HCT116 (cell line): ENCODE results near the gene PCNT. TPM values are rescaled to one million over a fixed set of nuclear protein-coding genes. Genes with fewer than 3 reads are reported as not detected.
A peak's percentile ranks its signal among the peaks of the same experiment; 100 is the strongest.

ENCODE experiments used
- ATAC-seq: fragments of 200-7000 bp; cut with Tn5 transposase; 2 replicates; pipeline ENCODE4 v1.9.1; 2020; ENCODE audit warnings: mild to moderate bottlenecking, moderate library complexity
- BruUV-seq: library from RNA; stranded (reverse); fragments of 400-500 nt; replicated peaks from 2 replicates; lab custom pipeline; 2021; lab: Mats Ljungman, UMichigan
- CTCF ChIA-PET: fragments of 300-600 bp; sonication (Branson Sonifier 250); formaldehyde crosslinking; loops from one replicate; lab custom pipeline; 2021; ENCODE audit warnings: antibody characterized with exemption; lab: Charles Lee
- POLR2A ChIA-PET: fragments of 300-600, 350-600 bp; sonication (Branson Sonifier 250); formaldehyde crosslinking; loops from one replicate; lab custom pipeline; 2021; ENCODE audit warnings: antibody characterized with exemption; lab: Charles Lee
- RAD21 ChIA-PET, 2 experiments: fragments of 300-600 bp; sonication (Branson Sonifier 250); formaldehyde crosslinking; loops; one replicate each; lab custom pipeline; 2023; ENCODE audit warnings: low total read pairs in 2 of 2; ENCODE audit not compliant: uncharacterized antibody in 2 of 2, unreplicated experiment in 2 of 2, low non-redundant PET in 1 of 2; lab: Charles Lee
- DNase-seq: peaks from one replicate; pipeline ENCODE4 v3.0.0-alpha.2; 2010; ENCODE audit warnings: low read depth, low spot score
- H2AFZ ChIP-seq: fragments of 200-600 bp; shearing (Covaris generic), sonication (generic); 2 replicates; pipeline ENCODE4 v1.6.1; 2017; ENCODE audit warnings: low read depth, mixed run types, mixed read lengths, antibody characterized with exemption, low read length; ENCODE audit not compliant: poor library complexity, severe bottlenecking
- H3K27ac ChIP-seq: 2 replicates; pipeline ENCODE4 v1.5.1; 2012; ENCODE audit warnings: low read depth, low read length
- H3K27me3 ChIP-seq: fragments of 200-600 bp; sonication (generic); 2 replicates; pipeline ENCODE4 v1.6.1; 2016; ENCODE audit warnings: mixed run types, low read length, mixed read lengths; ENCODE audit not compliant: insufficient read depth
- H3K36me3 ChIP-seq, 2 experiments: fragments of 200-500 bp in 1 of 2; fragments of 200-600 bp in 1 of 2; sonication (Bioruptor generic) in 1 of 2; sonication (generic) in 1 of 2; 2 replicates each; pipeline versions ENCODE4 v1.5.1 to v1.6.1; 2014 to 2016; ENCODE audit warnings: low read length in 2 of 2, inconsistent platforms in 1 of 2, mixed read lengths in 1 of 2, mixed run types in 1 of 2; ENCODE audit not compliant: insufficient read depth in 2 of 2, control insufficient read depth in 1 of 2
- H3K4me1 ChIP-seq, 2 experiments: fragments of 200-600 bp in 1 of 2; sonication (generic) in 1 of 2; 2 replicates each; pipeline versions ENCODE4 v1.5.1 to v1.6.1; 2012 to 2017; ENCODE audit warnings: low read length in 2 of 2, inconsistent platforms in 1 of 2, mild to moderate bottlenecking in 1 of 2, mixed read lengths in 1 of 2, mixed run types in 1 of 2, moderate library complexity in 1 of 2; ENCODE audit not compliant: insufficient read depth in 2 of 2, control insufficient read depth in 1 of 2
- H3K4me2 ChIP-seq: fragments of 200-600 bp; sonication (generic); 2 replicates; pipeline ENCODE4 v1.6.1; 2017; ENCODE audit warnings: mixed run types, low read length, mixed read lengths
- H3K4me3 ChIP-seq, 2 experiments: fragments of 200-600 bp in 1 of 2; sonication (generic) in 1 of 2; replicated peaks in 1 of 2; 2 replicates each; pipeline ENCODE4 v1.5.1; 2011 to 2016; ENCODE audit warnings: low read length in 2 of 2, control low read depth in 1 of 2, low read depth in 1 of 2, mild to moderate bottlenecking in 1 of 2, mixed read lengths in 1 of 2, mixed run types in 1 of 2
- H3K79me2 ChIP-seq: fragments of 200-600 bp; sonication (generic); 2 replicates; pipeline ENCODE4 v1.6.1; 2017; ENCODE audit warnings: mild to moderate bottlenecking, mixed run types, low read length, moderate library complexity, mixed read lengths; ENCODE audit not compliant: insufficient read depth
- H3K9ac ChIP-seq: fragments of 200-600 bp; sonication (generic); 2 replicates; pipeline ENCODE4 v1.6.1; 2016; ENCODE audit warnings: low read length, mixed read lengths
- H3K9me2 ChIP-seq: fragments of 200-600 bp; sonication (generic), shearing (Covaris generic); 2 replicates; pipeline ENCODE4 v1.6.1; 2017; ENCODE audit warnings: mixed run types, mild to moderate bottlenecking, moderate library complexity; ENCODE audit not compliant: insufficient read depth
- H3K9me3 ChIP-seq, 2 experiments: fragments of 200-500 bp in 1 of 2; fragments of 200-600 bp in 1 of 2; sonication (Bioruptor generic) in 1 of 2; sonication (generic) in 1 of 2; 2 replicates each; pipeline ENCODE4 v1.6.1; 2014 to 2017; ENCODE audit warnings: low read length in 2 of 2, mixed read lengths in 2 of 2, inconsistent platforms in 1 of 2, low read depth in 1 of 2, mild to moderate bottlenecking in 1 of 2, mixed run types in 1 of 2, moderate library complexity in 1 of 2; ENCODE audit not compliant: control insufficient read depth in 1 of 2, insufficient read depth in 1 of 2
- H4K20me1 ChIP-seq: fragments of 200-600 bp; sonication (generic), shearing (Covaris generic); 2 replicates; pipeline ENCODE4 v1.6.1; 2017; ENCODE audit warnings: mixed run types, mild to moderate bottlenecking, moderate library complexity; ENCODE audit not compliant: insufficient read depth
- ATF3 ChIP-seq: IDR thresholded peaks from 2 replicates; pipeline ENCODE4 v1.6.1; 2012
- CTCF ChIP-seq, 3 experiments: fragments of 200-600 bp in 1 of 3; sonication (generic) in 1 of 3; IDR thresholded peaks in 2 of 3; conservative IDR thresholded peaks in 1 of 3; 2 replicates each; pipeline ENCODE4 v1.5.1; 2012 to 2017; ENCODE audit warnings: low read depth in 2 of 3, low read length in 2 of 3, antibody characterized with exemption in 1 of 3, borderline replicate concordance in 1 of 3, control low read depth in 1 of 3, mild to moderate bottlenecking in 1 of 3, mixed read lengths in 1 of 3, mixed run types in 1 of 3, moderate library complexity in 1 of 3; ENCODE audit not compliant: insufficient read depth in 1 of 3
- EGR1 ChIP-seq: IDR thresholded peaks from 2 replicates; pipeline ENCODE4 v1.6.1; 2012; ENCODE audit warnings: low read depth
- ELF1 ChIP-seq: IDR thresholded peaks from 2 replicates; pipeline ENCODE4 v1.6.1; 2012; ENCODE audit warnings: low read depth, borderline replicate concordance
- EZH2 ChIP-seq: fragments of 200-600 bp; sonication (generic); IDR thresholded peaks from 2 replicates; pipeline ENCODE4 v1.6.1; 2017; ENCODE audit warnings: antibody characterized with exemption, mixed run types
- MAX ChIP-seq: IDR thresholded peaks from 2 replicates; pipeline ENCODE4 v1.6.1; 2012
- POLR2A ChIP-seq: IDR thresholded peaks from 2 replicates; pipeline ENCODE4 v1.7.0; 2011; ENCODE audit warnings: borderline replicate concordance; ENCODE audit not compliant: insufficient read depth, insufficient read length; ENCODE audit errors: extremely low read depth
- RAD21 ChIP-seq: IDR thresholded peaks from 2 replicates; pipeline ENCODE4 v1.6.1; 2012; ENCODE audit warnings: low read depth, mild to moderate bottlenecking
- intact Hi-C: fragments of 100-400 bp; cut with micrococcal nuclease; formaldehyde crosslinking; loops from 2 replicates; pipeline ENCODE4 v1.10.0; 2022
- total RNA-seq: library from RNA; stranded (reverse); gene quantifications from one replicate; pipeline ENCODE4 v1.2.1, GENCODE V29; 2021; ENCODE audit not compliant: unreplicated experiment
- TF ChIP-seq, protein P1 (sequence below): IDR thresholded peaks from 2 replicates; pipeline ENCODE4 v1.6.1; 2011; ENCODE audit warnings: mild to moderate bottlenecking, low read length, moderate library complexity; ENCODE audit not compliant: insufficient replicate concordance; ENCODE audit errors: extremely low read depth

The PCNT gene
- total RNA-seq, 1 experiment from 2014 or later, result 43.6 TPM

DNA sequence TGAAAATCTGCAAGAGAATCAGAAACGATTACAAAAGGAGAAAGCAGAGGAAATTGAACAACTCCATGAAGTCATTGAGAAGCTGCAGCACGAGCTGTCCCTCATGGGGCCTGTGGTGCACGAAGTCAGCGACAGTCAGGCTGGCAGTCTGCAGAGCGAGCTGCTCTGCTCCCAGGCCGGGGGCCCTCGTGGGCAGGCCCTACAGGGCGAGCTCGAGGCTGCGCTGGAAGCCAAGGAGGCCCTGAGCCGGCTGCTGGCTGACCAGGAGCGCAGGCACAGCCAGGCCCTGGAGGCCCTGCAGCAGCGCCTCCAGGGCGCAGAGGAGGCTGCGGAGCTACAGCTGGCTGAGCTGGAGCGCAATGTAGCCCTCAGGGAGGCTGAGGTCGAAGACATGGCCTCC is 87.3 kb downstream of the PCNT start:
- BruUV-seq, result TSS peak; percentile 80
- H3K4me1 ChIP-seq, result no peaks in the 10 kb centered on the region
- H3K9me2 ChIP-seq, result no peaks in the 10 kb centered on the region
- POLR2A ChIA-PET, result no interaction called here
- H3K36me3 ChIP-seq, result peaks cover 0 to 6% of the 10 kb centered on the region in 2 experiments; a peak in 2 of 4 replicates
- no peaks in the 10 kb centered on the region for H3K27me3 ChIP-seq
- no peaks in the 10 kb centered on the region for H4K20me1 ChIP-seq
- no peak overlapping the region for H3K4me3 ChIP-seq
- DNase-seq, result no peak
- intact Hi-C loops, result no loop called here
- H3K27ac ChIP-seq, result no peak overlapping the region; the same call in 1 of the 2 replicates
- RAD21 ChIA-PET, result no interaction called here
- H2AFZ ChIP-seq, result no peak overlapping the region
- TF ChIP-seq MAX, result no peak
- TF ChIP-seq POLR2A, result no peak
- TF ChIP-seq RAD21, result no peak
- no peak for TF ChIP-seq EZH2
- TF ChIP-seq CTCF (IDR thresholded peaks at IDR 0.05 in 2 of 3, conservative IDR thresholded peaks at IDR 0.05 in 1 of 3; ENCODE audit: borderline replicate concordance in 1 of 3, insufficient read depth in 1 of 3, low read depth in 2 of 3, low read length in 2 of 3), result no peak
- no peak for TF ChIP-seq ATF3
- TF ChIP-seq, protein P1, sequence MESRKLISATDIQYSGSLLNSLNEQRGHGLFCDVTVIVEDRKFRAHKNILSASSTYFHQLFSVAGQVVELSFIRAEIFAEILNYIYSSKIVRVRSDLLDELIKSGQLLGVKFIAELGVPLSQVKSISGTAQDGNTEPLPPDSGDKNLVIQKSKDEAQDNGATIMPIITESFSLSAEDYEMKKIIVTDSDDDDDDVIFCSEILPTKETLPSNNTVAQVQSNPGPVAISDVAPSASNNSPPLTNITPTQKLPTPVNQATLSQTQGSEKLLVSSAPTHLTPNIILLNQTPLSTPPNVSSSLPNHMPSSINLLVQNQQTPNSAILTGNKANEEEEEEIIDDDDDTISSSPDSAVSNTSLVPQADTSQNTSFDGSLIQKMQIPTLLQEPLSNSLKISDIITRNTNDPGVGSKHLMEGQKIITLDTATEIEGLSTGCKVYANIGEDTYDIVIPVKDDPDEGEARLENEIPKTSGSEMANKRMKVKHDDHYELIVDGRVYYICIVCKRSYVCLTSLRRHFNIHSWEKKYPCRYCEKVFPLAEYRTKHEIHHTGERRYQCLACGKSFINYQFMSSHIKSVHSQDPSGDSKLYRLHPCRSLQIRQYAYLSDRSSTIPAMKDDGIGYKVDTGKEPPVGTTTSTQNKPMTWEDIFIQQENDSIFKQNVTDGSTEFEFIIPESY, result no peak
- no peak for TF ChIP-seq EGR1
- no peak for TF ChIP-seq ELF1
- H3K79me2 ChIP-seq, result no peaks in the 10 kb centered on the region
- no peak for ATAC-seq
- H3K9ac ChIP-seq, result no peak overlapping the region
- H3K4me2 ChIP-seq, result no peak overlapping the region
- H3K9me3 ChIP-seq, result no peaks in the 10 kb centered on the region
- CTCF ChIA-PET, result no interaction called here
